EL (cell line): Measurements from ENCODE around the gene TBL1X.
"Not testable (repeated sequence)": the region's sequence is repeated elsewhere in the genome, so short reads cannot be mapped to it uniquely, and the experiment has no call there.

Experiments
- DNase-seq: peaks from one replicate; pipeline ENCODE4 v3.0.0-alpha.2; 2016

TBL1X gene

GRCh38 chrX:9724711-9725110 lies 259.9 kb downstream of the TBL1X start:
- peak; percentile 13 for DNase-seq

DNA sequence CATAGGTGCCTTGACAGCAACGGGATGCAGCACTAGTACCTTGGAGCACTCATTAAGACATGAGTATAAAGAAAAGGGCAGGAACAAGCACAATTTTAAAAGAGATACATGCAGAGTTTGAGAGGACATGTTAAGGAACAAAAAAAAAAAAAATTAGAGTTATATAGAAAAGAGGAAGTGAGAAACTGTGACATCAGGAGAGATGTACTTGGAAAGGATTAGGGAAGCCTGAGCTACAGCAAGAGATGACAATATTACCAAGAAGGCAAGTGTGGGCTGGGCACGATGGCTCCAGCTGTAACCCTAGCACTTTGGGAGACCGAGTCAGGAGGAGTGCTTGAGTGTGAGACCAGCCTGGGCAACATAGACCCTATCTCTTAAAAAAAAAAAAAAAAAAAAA lies 263.4 kb downstream of the TBL1X start:
- DNase-seq = no peak

- no peak for DNase-seq
Observed at GRCh38 chrX:9729171-9729885, 264.5 kb downstream of the TBL1X start.

DNA sequence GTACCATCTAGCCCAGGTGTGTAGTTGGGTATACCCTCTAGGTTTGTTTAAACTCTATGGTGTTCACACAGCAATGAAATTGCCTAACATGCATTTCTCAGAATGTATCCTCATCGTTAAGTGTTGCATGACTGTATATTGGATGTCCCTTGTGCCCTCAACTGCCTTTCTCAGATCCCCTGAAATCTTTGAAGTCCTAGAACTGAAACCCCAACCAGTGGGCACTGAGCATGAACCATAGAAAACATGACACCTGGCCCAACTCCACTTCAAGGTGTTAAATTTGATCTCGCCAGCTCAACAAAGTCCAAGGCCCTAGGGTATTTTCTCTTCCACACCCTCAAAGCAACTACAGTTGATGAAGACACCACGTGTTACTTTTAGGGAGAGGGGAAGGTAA lies 265.2 kb downstream of the TBL1X start:
- DNase-seq = no peak

- DNase-seq = no peak
Observed at GRCh38 chrX:9730752-9731151, 265.9 kb downstream of the TBL1X start.

DNA sequence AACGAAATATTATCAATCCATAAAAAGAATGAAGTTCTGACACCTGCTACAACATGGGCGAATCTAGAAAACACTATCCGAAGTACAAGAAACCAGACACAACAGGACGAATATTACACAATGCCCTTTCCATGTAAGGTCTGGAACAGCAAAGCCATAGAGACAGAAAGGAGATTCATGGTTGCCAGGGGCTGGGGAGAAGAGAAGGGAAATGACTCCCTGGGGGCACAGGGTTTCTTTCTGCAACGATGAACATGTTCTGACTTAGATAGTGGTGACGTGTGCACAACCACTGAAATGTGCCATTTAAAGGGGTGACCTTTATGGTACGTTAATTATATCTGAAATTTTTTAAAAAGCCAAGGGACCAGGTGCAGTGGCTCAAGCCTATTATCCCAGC lies 272.5 kb downstream of the TBL1X start:
- DNase-seq = no peak

GRCh38 chrX:9738151-9738550 lies 273.3 kb downstream of the TBL1X start:
- no peak for DNase-seq

DNA sequence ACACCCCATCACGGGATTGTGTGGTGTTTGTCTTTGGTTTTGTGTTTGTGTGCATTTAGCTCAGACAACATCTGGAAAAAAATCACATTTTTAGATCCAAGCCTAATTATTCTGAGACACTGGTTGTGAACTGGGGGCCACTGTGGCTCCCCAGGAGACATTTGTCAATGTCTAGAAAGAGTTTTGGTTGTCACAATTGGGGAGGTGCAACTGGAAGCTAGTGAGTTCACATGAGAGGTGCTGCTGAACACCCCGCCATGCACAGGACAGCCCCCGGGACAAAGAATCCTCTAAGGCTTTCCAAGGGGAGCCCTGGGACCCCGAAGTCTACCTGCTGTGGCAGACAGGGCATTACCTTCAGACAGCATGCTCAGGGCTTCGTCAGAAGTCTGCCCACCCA lies 274.3 kb downstream of the TBL1X start:
- DNase-seq = no peak

GRCh38 chrX:9745417-9746115 lies 280.7 kb downstream of the TBL1X start:
- peak; percentile 26 for DNase-seq

- DNase-seq = peak; percentile 50
Observed at GRCh38 chrX:9746148-9746888, 281.5 kb downstream of the TBL1X start.

DNA sequence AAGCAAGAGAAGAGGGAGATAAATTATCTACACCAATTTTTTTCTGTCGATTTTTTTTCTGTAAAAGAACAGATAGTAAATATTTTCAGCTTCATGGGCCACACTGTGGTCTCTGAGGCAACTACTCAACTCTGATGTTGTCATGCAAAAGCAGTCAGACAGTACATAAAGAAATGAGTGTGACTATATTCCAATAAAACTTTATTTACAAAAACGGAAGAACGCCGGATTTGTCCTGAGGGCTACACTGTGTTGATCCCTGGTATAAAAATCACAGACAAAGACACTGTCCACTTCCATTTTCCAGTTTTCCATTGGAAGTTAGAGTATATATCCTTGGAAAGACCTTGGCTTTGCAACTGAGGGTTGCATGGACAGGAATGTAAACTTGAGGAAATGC lies 282.8 kb downstream of the TBL1X start:
- DNase-seq = no peak

GRCh38 chrX:9749146-9749692 lies 284.4 kb downstream of the TBL1X start:
- no peak for DNase-seq

- no peak for DNase-seq
Observed at GRCh38 chrX:9757366-9757765, 292.5 kb downstream of the TBL1X start.

- DNase-seq = no peak
Observed at GRCh38 chrX:9758021-9758638, 293.3 kb downstream of the TBL1X start.

DNA sequence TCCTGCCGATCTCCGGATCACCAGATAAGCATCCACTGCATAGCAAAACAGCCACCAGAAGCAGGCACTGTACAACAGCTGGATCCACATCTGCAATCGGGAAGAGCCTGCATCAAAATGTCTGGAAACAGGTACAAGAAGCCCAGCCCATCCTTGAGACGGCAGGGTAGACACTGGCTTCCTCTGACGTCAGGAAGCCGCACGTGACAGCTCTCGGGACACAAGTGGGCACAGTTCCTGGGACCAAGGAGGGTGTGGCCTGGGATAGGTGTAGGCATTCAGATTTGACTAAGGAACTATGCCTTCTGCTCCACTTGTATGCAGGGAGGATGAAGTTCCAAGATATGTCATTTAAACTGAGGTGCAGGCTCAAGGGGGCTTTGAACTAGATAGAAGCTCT lies 294.5 kb downstream of the TBL1X start:
- DNase-seq = no peak

- no peak for DNase-seq
Observed at GRCh38 chrX:9765072-9765736, 300.3 kb downstream of the TBL1X start.

- no peak for DNase-seq
Observed at GRCh38 chrX:9765737-9766097, 300.9 kb downstream of the TBL1X start, which contains the start of gene GPR143. GPR143 (minus strand) TSS chrX:9765847; CDS start chrX:9765817, 30 bp downstream.

GRCh38 chrX:9767375-9767774 lies 302.5 kb downstream of the TBL1X start:
- no peak for DNase-seq

GRCh38 chrX:9768321-9768839 lies 303.5 kb downstream of the TBL1X start:
- not testable (repeated sequence) for DNase-seq

DNA sequence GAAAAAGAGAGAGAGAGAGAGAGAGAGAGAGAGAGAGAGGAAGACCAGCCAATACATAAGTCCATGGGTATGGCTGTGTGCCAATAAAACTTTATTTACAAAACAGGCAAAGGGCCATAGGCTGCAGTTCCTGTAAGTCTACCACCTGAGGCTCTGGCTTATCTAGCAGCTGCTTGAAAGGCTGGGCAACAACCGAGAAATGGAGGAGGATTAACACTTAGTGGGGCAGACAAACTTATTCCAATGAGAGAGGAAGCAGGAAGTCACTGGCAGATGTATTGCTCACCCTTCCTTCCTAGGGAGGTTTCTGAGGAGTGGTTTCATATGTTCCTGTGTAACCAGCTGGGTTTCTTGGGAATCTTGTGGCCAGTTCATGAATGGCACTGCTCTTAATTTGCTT lies 305.5 kb downstream of the TBL1X start:
- peak; percentile 9 for DNase-seq

DNA sequence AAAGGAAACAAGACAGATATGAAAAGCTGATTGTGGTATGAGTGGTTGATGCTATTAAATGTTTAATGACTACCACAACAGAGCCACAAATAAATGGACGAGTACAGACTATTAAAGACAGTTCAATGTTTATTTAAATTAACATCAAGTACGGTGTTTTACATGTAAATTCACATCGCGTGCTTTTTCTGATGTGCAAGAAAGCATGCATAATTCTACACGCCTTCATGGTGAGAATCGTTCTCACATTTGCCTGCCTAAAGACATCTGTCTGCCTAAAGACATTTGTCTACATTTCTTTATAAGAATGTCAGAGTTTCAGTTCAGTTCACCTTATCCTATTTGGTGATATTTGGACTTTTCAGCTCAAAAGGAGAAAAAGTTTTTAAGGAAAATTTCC lies 308.1 kb downstream of the TBL1X start:
- no peak for DNase-seq

DNA sequence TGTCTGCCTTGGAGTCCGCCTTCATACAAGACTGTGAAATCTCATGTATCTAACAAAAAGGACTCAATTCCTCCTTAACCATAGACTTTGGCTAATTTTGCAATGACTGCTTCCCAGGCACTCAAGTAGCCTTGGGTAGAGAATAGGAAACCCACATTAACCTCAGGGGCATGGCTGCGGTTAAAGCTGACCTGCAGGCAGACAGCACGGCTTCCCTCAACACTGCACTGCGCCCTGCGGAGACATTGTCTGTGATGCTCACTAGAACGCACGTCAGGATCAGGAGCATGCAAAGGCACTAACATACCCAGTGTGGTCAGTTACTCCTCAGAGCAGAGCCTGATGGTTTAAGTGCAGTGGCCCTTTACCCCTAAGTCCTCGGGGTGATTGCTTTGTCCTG lies 311.1 kb downstream of the TBL1X start:
- DNase-seq = no peak
